Measurements from ENCODE around the gene PTS. TPM values are rescaled to one million over a fixed set of nuclear protein-coding genes. Genes with fewer than 3 reads are reported as not detected.

The PTS gene
- polyA plus RNA-seq, 1 donor, result 20.4 TPM

GRCh38 chr11:112265659-112266409, 39.6 kb downstream of the PTS start:
- DNase-seq (ENCODE audit: low read depth), result no peak

- DNase-seq (ENCODE audit: low read depth), result no peak
Measured at GRCh38 chr11:112266410-112266778, 40.2 kb downstream of the PTS start.

GRCh38 chr11:112267188-112267591, 41.0 kb downstream of the PTS start:
- DNase-seq (ENCODE audit: low read depth), result no peak

- DNase-seq (ENCODE audit: low read depth), result no peak
Measured at GRCh38 chr11:112268406-112268805, 42.2 kb downstream of the PTS start.

GRCh38 chr11:112269139-112269538, 42.9 kb downstream of the PTS start:
- DNase-seq (ENCODE audit: low read depth), result no peak

GRCh38 chr11:112270551-112271180, 44.4 kb downstream of the PTS start:
- no peak for DNase-seq (ENCODE audit: low read depth)

GRCh38 chr11:112271242-112271641, 45.0 kb downstream of the PTS start:
- DNase-seq (ENCODE audit: low read depth), result no peak

GRCh38 chr11:112273066-112273465, 46.8 kb downstream of the PTS start:
- no peak for DNase-seq (ENCODE audit: low read depth)

GRCh38 chr11:112274007-112274783, 48.0 kb downstream of the PTS start:
- no peak for DNase-seq (ENCODE audit: low read depth)

- no peak for DNase-seq (ENCODE audit: low read depth)
Measured at GRCh38 chr11:112277029-112277428, 50.8 kb downstream of the PTS start.

- no peak for DNase-seq (ENCODE audit: low read depth)
Measured at GRCh38 chr11:112277941-112278340, 51.7 kb downstream of the PTS start.

GRCh38 chr11:112278803-112279202, 52.6 kb downstream of the PTS start:
- DNase-seq (ENCODE audit: low read depth), result no peak

GRCh38 chr11:112279901-112280267, 53.7 kb downstream of the PTS start:
- no peak for DNase-seq (ENCODE audit: low read depth)

- DNase-seq (ENCODE audit: low read depth), result peak; percentile 62
Measured at GRCh38 chr11:112280268-112281126, 54.3 kb downstream of the PTS start.

- DNase-seq (ENCODE audit: low read depth), result no peak
Measured at GRCh38 chr11:112281726-112282125, 55.5 kb downstream of the PTS start.

Other genes with a start within 250 kb of the PTS start
- gene DLAT, start 201.0 kb upstream of the PTS start, polyA plus RNA-seq (ENCODE audit: insufficient read length), result 39.5 TPM
- gene PIH1D2, start 152.4 kb upstream of the PTS start, polyA plus RNA-seq (ENCODE audit: insufficient read length), result 1.1 TPM
- gene NKAPD1, start 152.1 kb upstream of the PTS start, polyA plus RNA-seq (ENCODE audit: insufficient read length), result 27.7 TPM
- 48.5 TPM for gene TIMM8B, start 139.7 kb upstream of the PTS start, polyA plus RNA-seq (ENCODE audit: insufficient read length)
- gene SDHD, start 139.6 kb upstream of the PTS start, polyA plus RNA-seq (ENCODE audit: insufficient read length), result 92.7 TPM
- gene IL18, start 62.3 kb upstream of the PTS start, polyA plus RNA-seq (ENCODE audit: insufficient read length), result 0.40 TPM
- gene TEX12, start 59.1 kb upstream of the PTS start, polyA plus RNA-seq (ENCODE audit: insufficient read length), result 0.33 TPM
- 9.0 TPM for gene BCO2, start 50.9 kb upstream of the PTS start, polyA plus RNA-seq (ENCODE audit: insufficient read length)
- gene PLET1, start 34.4 kb downstream of the PTS start, polyA plus RNA-seq (ENCODE audit: insufficient read length), result not detected